ENCODE measurements around the gene SPRED2.

DNA sequence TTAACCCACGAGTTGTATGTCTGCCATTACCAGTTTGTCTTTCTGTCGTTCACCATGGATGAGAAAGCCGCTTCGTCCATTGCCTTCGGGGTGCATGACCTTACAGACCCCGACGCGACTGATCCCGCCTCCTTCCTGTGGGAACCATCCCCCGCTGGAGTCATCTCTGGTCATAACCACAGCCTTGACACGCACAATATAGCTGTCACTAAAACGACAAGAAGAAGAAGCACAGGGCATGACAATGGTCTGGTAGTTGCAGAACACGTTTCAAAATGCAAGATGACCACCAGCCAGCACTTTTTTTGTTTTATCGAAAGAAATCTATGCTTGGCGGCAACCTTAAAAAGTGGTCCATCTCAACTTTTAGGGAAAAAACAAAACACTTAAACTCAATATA is 87.7 kb downstream of the SPRED2 start:
- TF ChIP-seq, protein P1, sequence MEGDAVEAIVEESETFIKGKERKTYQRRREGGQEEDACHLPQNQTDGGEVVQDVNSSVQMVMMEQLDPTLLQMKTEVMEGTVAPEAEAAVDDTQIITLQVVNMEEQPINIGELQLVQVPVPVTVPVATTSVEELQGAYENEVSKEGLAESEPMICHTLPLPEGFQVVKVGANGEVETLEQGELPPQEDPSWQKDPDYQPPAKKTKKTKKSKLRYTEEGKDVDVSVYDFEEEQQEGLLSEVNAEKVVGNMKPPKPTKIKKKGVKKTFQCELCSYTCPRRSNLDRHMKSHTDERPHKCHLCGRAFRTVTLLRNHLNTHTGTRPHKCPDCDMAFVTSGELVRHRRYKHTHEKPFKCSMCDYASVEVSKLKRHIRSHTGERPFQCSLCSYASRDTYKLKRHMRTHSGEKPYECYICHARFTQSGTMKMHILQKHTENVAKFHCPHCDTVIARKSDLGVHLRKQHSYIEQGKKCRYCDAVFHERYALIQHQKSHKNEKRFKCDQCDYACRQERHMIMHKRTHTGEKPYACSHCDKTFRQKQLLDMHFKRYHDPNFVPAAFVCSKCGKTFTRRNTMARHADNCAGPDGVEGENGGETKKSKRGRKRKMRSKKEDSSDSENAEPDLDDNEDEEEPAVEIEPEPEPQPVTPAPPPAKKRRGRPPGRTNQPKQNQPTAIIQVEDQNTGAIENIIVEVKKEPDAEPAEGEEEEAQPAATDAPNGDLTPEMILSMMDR (IDR thresholded peaks at IDR 0.05; ENCODE audit: insufficient read depth, low read length) = no peak
- TF ChIP-seq, protein P2, sequence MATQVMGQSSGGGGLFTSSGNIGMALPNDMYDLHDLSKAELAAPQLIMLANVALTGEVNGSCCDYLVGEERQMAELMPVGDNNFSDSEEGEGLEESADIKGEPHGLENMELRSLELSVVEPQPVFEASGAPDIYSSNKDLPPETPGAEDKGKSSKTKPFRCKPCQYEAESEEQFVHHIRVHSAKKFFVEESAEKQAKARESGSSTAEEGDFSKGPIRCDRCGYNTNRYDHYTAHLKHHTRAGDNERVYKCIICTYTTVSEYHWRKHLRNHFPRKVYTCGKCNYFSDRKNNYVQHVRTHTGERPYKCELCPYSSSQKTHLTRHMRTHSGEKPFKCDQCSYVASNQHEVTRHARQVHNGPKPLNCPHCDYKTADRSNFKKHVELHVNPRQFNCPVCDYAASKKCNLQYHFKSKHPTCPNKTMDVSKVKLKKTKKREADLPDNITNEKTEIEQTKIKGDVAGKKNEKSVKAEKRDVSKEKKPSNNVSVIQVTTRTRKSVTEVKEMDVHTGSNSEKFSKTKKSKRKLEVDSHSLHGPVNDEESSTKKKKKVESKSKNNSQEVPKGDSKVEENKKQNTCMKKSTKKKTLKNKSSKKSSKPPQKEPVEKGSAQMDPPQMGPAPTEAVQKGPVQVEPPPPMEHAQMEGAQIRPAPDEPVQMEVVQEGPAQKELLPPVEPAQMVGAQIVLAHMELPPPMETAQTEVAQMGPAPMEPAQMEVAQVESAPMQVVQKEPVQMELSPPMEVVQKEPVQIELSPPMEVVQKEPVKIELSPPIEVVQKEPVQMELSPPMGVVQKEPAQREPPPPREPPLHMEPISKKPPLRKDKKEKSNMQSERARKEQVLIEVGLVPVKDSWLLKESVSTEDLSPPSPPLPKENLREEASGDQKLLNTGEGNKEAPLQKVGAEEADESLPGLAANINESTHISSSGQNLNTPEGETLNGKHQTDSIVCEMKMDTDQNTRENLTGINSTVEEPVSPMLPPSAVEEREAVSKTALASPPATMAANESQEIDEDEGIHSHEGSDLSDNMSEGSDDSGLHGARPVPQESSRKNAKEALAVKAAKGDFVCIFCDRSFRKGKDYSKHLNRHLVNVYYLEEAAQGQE (IDR thresholded peaks at IDR 0.05; ENCODE audit: insufficient replicate concordance, low read depth) = no peak
- no peak for TF ChIP-seq POLR2AphosphoS5 (IDR thresholded peaks at IDR 0.05; ENCODE audit: low read depth)
- no peak for TF ChIP-seq GABPA (IDR thresholded peaks at IDR 0.05; ENCODE audit: low read depth)
- TF ChIP-seq SPI1 (IDR thresholded peaks at IDR 0.05; ENCODE audit: borderline replicate concordance, low read depth) = no peak
